ENCODE measurements around the gene WFDC1.
A peak's percentile ranks its signal among the peaks of the same experiment; 100 is the strongest.
"Not testable (repeated sequence)": the region's sequence is repeated elsewhere in the genome, so short reads cannot be mapped to it uniquely, and the experiment has no call there.

The WFDC1 gene

GRCh38 chr16:84330685-84331050 lies 36.0 kb downstream of the WFDC1 start:
- DNase-seq: no peak

GRCh38 chr16:84331998-84332780 lies 37.5 kb downstream of the WFDC1 start:
- DNase-seq: no peak

DNA sequence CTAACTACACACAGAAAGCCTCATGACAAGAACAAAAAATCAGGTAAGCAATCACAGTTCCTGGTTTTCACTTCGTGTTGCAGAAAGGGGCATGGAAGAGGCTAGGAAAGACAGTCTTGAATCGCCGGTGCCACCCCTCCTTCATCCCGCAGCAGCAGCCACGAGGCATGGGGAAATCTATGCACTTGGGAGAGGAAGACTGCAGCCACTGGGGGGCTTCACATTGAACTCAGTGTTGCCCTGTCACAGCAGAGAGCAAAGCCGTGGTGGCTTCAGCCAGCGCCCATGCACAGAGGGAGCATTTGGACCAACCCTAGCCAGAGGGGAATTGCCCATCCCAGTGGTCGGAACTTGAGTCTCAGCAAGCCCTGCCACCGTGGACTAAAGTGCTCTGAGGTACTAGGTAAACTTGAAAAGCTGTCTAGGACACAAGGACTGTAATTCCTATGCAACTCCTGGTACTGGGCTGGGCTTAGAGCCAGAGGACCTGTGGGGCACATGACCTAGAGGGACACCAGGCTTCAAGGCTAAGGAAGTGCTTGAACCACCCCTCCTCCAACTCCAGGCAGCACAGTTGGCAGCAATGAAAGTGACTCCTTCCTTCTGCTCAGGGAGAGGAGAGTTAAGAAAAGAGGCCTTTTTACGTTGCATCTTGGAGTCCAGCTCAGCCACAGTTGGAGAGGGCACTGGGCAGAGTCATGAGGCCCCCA lies 38.5 kb downstream of the WFDC1 start:
- DNase-seq: no peak

GRCh38 chr16:84334058-84334457 lies 39.4 kb downstream of the WFDC1 start:
- no peak for DNase-seq

- no peak for DNase-seq
These were observed 39.8 kb downstream of the WFDC1 start for GRCh38 chr16:84334482-84334881.

DNA sequence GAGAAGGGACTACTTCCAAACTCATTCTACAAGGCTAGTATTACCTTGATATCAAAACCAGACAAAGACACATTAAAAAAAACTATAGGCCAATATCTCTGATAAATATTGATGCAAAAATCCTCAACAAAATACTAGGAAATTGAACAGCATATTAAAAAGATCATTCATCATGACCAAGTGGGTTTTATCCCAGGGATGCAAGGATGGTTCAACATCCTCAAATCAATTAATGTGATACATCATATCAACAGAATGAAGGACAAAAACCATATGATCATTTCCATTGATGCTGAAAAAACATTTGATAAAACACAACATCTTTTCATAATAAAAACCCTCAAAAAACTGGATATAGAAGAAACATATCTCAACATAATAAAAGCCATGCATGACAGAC lies 42.6 kb downstream of the WFDC1 start:
- DNase-seq: not testable (repeated sequence)

GRCh38 chr16:84339311-84339710 lies 44.6 kb downstream of the WFDC1 start:
- peak; percentile 92 for DNase-seq

- no peak for DNase-seq
These were observed 45.1 kb downstream of the WFDC1 start for GRCh38 chr16:84339766-84340165.

- DNase-seq: no peak
These were observed 45.8 kb downstream of the WFDC1 start for GRCh38 chr16:84340325-84341040.

DNA sequence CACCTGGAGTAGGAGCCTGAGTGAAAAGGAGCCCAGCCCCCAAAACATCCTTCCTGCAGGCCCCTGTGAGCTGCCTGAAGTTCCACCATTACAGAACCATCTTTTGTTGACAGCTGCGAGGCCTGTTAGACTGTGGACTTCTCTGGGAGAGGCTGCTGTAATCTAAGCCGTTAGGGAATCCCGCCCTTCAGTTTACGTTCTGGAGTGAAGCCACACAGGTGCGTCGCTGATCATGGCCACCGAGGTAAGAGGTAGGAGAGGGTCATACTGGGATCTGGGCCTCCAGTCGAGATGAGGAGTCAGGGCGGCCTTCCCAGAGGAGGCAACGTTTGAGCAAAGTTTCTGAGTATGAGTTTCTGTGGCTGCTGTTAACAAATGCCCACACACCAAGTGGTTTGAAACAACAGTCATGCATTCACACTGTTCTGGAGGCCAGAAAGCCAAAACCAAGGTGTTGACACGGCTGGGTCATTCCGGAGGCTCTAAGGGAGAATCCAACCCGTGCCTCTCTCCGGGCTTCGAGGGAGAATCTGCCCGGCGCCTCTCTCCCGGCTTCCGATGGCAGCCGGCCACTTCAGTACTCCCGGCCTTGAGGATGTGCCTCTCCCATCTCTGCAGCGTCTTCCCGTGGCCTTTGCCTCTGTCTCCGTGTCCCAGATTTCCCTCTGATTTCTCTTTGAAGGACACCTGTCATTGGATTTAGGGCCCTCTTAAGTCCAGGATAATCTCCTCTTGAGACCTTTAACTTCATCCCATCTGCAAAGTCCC lies 47.0 kb downstream of the WFDC1 start:
- DNase-seq: no peak

- not testable (repeated sequence) for DNase-seq
These were observed 49.1 kb downstream of the WFDC1 start for GRCh38 chr16:84343800-84344199.

GRCh38 chr16:84344781-84345180 lies 50.1 kb downstream of the WFDC1 start:
- DNase-seq: no peak

DNA sequence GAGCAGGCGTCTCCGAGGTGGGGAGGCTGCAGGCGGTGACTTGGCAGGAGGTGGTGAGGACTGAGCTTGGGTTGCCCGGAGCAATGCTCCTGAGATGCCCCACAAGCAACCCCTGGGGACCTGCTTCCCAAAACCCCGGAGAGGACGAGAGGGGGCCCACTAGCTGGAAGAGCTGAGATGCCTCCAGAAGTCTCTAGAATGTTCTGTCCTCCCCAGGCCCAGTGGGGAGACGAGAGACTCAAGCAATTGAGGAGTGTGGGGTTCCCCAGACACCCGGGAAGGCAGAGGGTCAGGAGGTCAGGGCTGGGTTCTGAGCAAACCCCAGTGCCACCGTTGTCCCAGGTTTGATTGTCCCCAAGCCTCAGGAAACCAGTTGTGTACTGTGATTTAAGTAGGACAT lies 52.5 kb downstream of the WFDC1 start:
- DNase-seq: no peak

GRCh38 chr16:84348386-84348888 lies 53.8 kb downstream of the WFDC1 start:
- DNase-seq: no peak

DNA sequence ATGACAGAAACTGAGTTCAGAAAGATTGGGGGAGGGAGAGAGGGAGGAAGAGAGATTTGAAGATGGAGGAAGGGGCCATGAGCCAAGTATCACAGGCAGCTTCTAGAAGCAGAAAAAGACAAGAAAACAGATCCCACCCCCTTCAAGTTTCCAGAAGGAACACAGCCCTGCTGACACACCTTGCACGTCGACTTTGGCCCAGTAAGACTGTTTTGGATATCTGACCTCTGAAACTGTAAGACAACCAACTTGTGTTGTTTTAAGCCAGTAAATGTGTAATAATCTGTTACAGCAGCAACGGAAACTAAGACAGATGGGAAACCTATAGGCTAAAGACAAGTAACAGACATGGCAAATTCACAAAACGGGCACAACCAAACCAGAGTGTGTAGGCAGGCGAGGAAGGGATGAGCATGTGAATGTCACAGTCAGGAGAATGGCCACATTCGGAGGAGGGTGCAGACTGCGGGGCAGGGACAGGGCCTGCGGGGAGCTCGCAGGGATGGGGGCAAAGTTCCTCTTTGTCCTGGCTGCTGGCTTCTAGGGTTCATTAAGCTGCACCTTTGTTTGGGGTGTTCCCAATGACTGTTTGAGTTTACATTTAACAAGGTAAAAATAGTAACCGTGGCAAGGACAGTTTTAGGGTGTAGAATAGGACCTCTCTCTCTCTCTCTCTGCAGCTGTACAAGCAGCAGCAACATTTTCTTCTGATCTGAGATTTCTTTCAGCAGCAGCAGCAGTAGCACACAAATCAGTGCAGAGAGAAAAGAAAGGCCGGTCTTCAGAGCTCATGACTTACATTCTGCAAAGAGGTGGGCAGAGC lies 55.4 kb downstream of the WFDC1 start:
- DNase-seq: no peak

GRCh38 chr16:84350685-84351400 lies 56.2 kb downstream of the WFDC1 start:
- DNase-seq: no peak

DNA sequence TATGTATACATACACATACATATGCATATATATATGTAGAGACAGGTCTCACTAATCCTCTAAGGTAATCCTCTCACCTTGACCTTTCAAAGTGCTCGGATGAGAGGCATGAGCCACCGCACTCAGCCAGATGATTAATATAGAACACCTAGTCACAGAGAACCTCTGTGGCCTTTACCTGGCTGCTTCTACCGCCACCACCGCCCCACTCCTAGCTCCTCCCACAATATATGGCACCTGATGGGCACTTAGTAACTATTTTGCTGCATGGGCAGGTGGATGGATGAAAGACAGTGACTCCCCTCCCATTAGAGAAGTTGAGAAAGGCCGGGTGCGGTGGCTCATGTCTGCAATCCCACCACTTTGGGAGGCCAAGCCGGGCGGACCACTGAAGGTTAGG lies 57.0 kb downstream of the WFDC1 start:
- no peak for DNase-seq

GRCh38 chr16:84354306-84354705 lies 59.6 kb downstream of the WFDC1 start:
- DNase-seq: no peak

GRCh38 chr16:84355149-84355548 lies 60.5 kb downstream of the WFDC1 start:
- no peak for DNase-seq

GRCh38 chr16:84356176-84356575 lies 61.5 kb downstream of the WFDC1 start:
- no peak for DNase-seq

DNA sequence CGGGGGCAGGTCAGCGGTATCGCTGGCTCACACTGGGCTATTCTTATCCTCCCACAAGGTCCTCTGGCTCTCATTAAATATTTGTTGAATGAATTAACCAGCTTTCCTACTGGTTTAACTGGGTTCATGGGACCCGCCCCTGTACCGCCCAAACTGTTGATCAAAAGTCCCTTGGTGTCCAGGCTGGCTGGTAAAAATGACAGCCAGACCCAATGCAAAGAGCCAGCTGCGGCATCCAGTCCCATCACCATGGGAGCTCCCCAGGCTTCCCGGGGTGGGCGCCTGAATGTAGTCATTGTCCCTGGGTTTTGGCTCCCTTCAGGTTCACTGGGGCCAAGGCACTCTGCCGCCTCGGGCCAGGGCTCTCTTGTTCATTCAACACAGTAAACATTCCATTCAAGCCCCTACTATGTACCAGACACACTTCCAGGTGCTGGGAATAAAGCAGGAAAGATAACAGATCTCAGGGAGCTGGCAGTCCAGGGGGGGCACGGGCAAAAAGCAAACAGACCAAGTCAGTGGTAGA lies 62.0 kb downstream of the WFDC1 start:
- DNase-seq: no peak

Data from NCI-H2171 (cell line).